ENCODE results near the gene MGAT3. TPM values are rescaled to one million over a fixed set of nuclear protein-coding genes. Genes with fewer than 3 reads are reported as not detected.

Gene MGAT3
- total RNA-seq, 4 donors from 2014 or later: 0.45 to 1.6 (median 0.90) TPM

DNA sequence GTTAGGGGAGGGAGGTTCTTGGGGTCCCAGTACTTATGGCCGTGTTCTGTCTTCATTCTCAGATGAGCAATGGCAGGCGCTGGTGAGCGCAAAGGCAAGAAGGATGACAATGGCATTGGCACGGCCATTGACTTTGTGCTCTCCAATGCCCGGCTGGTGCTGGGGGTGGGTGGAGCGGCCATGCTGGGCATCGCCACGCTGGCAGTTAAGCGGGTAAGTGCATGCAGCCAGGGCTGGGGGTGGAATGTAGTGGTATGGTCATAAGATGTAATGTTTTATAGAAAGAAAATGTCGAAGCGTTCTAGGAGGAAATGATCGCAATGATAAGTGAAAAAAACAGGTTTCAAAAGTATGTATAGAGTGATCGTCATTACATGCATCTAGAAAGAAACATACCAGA is 54.4 kb downstream of the MGAT3 start:
- no peaks in the 10 kb centered on the region for H3K4me1 ChIP-seq
- no peak overlapping the region for H3K27ac ChIP-seq
- H3K4me3 ChIP-seq (replicated peaks in 1 of 3): no peak overlapping the region
- H3K9me3 ChIP-seq: no peaks in the 10 kb centered on the region
- TF ChIP-seq POLR2A (IDR thresholded peaks at IDR 0.05): no peak
- no peak for TF ChIP-seq CTCF (IDR thresholded peaks at IDR 0.05)
- 97% methylated on average over 13 of the region's 13 CpGs for WGBS, 2 donors
- no peaks in the 10 kb centered on the region for H3K27me3 ChIP-seq
- no peak for DNase-seq
- intact Hi-C loops (cut with DNase I): no loop called here
- H3K36me3 ChIP-seq: peaks cover 49 to 64% of the 10 kb centered on the region in 2 donors

GRCh38 chr22:39512026-39512425 is 55.2 kb downstream of the MGAT3 start:
- no peaks in the 10 kb centered on the region for H3K4me1 ChIP-seq
- H3K27ac ChIP-seq: no peak overlapping the region
- intact Hi-C loops (cut with DNase I): no loop called here
- no peak for DNase-seq
- no peaks in the 10 kb centered on the region for H3K9me3 ChIP-seq
- TF ChIP-seq POLR2A (IDR thresholded peaks at IDR 0.05): no peak
- TF ChIP-seq CTCF (IDR thresholded peaks at IDR 0.05): no peak
- H3K4me3 ChIP-seq (replicated peaks in 1 of 3): no peak overlapping the region
- peaks cover 41 to 62% of the 10 kb centered on the region in 2 donors for H3K36me3 ChIP-seq
- no peaks in the 10 kb centered on the region for H3K27me3 ChIP-seq
- 89 to 93% methylated on average over 10 of the region's 10 CpGs for WGBS, 2 donors

DNA sequence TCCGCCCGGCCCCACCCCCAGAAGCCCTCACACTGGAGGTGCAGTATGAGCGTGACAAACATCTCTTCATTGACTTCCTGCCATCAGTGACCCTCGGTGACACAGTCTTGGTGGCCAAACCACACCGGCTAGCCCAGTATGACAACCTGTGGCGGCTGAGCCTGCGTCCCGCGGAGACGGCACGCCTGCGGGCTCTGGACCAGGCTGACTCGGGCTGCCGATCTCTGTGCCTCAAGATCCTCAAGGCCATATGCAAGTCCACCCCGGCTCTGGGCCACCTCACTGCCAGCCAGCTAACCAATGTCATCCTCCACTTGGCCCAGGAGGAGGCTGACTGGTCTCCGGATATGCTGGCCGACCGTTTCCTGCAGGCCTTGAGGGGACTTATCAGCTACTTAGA is 57.0 kb downstream of the MGAT3 start:
- Histone ChIP-seq H3K27ac (no peak overlapping the region), H3K9me3 (no peaks in the 10 kb centered on the region), H3K4me3 (replicated peaks in 1 of 3) (no peak overlapping the region), H3K4me1 (peaks cover 0 to 6% of the 10 kb centered on the region in 2 donors), H3K27me3 (no peaks in the 10 kb centered on the region), H3K36me3 (peaks cover 39 to 56% of the 10 kb centered on the region in 2 donors)
- WGBS, 2 donors: 92 to 95% methylated on average over 15 to 17 of the region's 18 CpGs
- TF ChIP-seq CTCF (IDR thresholded peaks at IDR 0.05): no peak
- intact Hi-C loops (cut with DNase I): no loop called here
- DNase-seq: no peak

- no peaks in the 10 kb centered on the region for H3K27me3 ChIP-seq
- WGBS, 2 donors: 53 to 61% methylated on average over 8 of the region's 8 CpGs
- intact Hi-C loops (cut with DNase I): no loop called here
- no peak overlapping the region for H3K27ac ChIP-seq
- peaks cover 39 to 49% of the 10 kb centered on the region in 2 donors for H3K36me3 ChIP-seq
- H3K9me3 ChIP-seq: no peaks in the 10 kb centered on the region
- TF ChIP-seq POLR2A (IDR thresholded peaks at IDR 0.05) (no peak), CTCF (IDR thresholded peaks at IDR 0.05) (peak; percentile 30 to 73 (median 52))
- H3K4me3 ChIP-seq (replicated peaks in 1 of 3): no peak overlapping the region
- peak; percentile 55 for DNase-seq
- peaks cover 0 to 10% of the 10 kb centered on the region in 2 donors for H3K4me1 ChIP-seq
Observed at GRCh38 chr22:39514373-39514973, 57.7 kb downstream of the MGAT3 start.

- H3K4me1 ChIP-seq: peaks cover 0 to 10% of the 10 kb centered on the region in 2 donors
- peaks cover 40 to 48% of the 10 kb centered on the region in 2 donors for H3K36me3 ChIP-seq
- H3K9me3 ChIP-seq: no peaks in the 10 kb centered on the region
- DNase-seq: no peak
- no peak overlapping the region for H3K27ac ChIP-seq
- intact Hi-C loops (cut with DNase I): loop anchor here (5.0 kb wide), 1 partner anchor 118 kb away; the partner anchor contains the start of gene TAB1
- 91 to 93% methylated on average over 12 of the region's 12 CpGs for WGBS, 2 donors
- no peak overlapping the region for H3K4me3 ChIP-seq (replicated peaks in 1 of 3)
- no peaks in the 10 kb centered on the region for H3K27me3 ChIP-seq
- TF ChIP-seq CTCF (IDR thresholded peaks at IDR 0.05): no peak
- no peak for TF ChIP-seq POLR2A (IDR thresholded peaks at IDR 0.05)
Observed at GRCh38 chr22:39515266-39516050, 58.6 kb downstream of the MGAT3 start.

Data from thyroid gland (tissue), 4 donors.